Measurements from ENCODE around the gene OAT. TPM values are rescaled to one million over a fixed set of nuclear protein-coding genes. Genes with fewer than 3 reads are reported as not detected.

OAT gene
- total RNA-seq, 1 experiment from 2014 or later, result 25.2 TPM

GRCh38 chr10:124386186-124387077, 32.3 kb downstream of the OAT start:
- ChIA-PET CTCF (no interaction called here), POLR2A (ENCODE audit: low non-redundant PET) (no interaction called here)
- TF ChIP-seq EZH2 (IDR thresholded peaks at IDR 0.05; ENCODE audit: borderline replicate concordance, low read depth, low read length, poor library complexity, severe bottlenecking) (no peak), CTCF (conservative IDR thresholded peaks at IDR 0.05; ENCODE audit: low read depth, low read length) (no peak)
- no peak overlapping the region for H3K27ac ChIP-seq (ENCODE audit: low read depth, low read length, poor library complexity, severe bottlenecking)
- intact Hi-C loops (cut with micrococcal nuclease; ENCODE audit: unreplicated experiment), result no loop called here
- H3K4me1 ChIP-seq (ENCODE audit: insufficient read depth, low read length, poor library complexity, severe bottlenecking), result peaks cover 6% of the 10 kb centered on the region
- BruUV-seq (replicated peaks), result no TSS peak
- peaks cover 15% of the 10 kb centered on the region for H3K27me3 ChIP-seq (replicated peaks; ENCODE audit: insufficient read depth, low read depth, low read length, poor library complexity)
- no peaks in the 10 kb centered on the region for H3K36me3 ChIP-seq (ENCODE audit: insufficient read depth, low read length, poor library complexity, severe bottlenecking)
- no peak overlapping the region for H3K4me3 ChIP-seq (ENCODE audit: low read depth, low read length, poor library complexity, severe bottlenecking)
- no peaks in the 10 kb centered on the region for H3K9me3 ChIP-seq (ENCODE audit: low read depth, low read length, poor library complexity, severe bottlenecking)
- no peak for DNase-seq (ENCODE audit: low spot score)

- no peak for DNase-seq (ENCODE audit: low spot score)
- Histone ChIP-seq H3K36me3 (ENCODE audit: insufficient read depth, low read length, poor library complexity, severe bottlenecking) (no peaks in the 10 kb centered on the region), H3K4me1 (ENCODE audit: insufficient read depth, low read length, poor library complexity, severe bottlenecking) (peaks cover 6% of the 10 kb centered on the region), H3K9me3 (ENCODE audit: low read depth, low read length, poor library complexity, severe bottlenecking) (no peaks in the 10 kb centered on the region), H3K4me3 (ENCODE audit: low read depth, low read length, poor library complexity, severe bottlenecking) (no peak overlapping the region), H3K27ac (ENCODE audit: low read depth, low read length, poor library complexity, severe bottlenecking) (no peak overlapping the region), H3K27me3 (replicated peaks; ENCODE audit: insufficient read depth, low read depth, low read length, poor library complexity) (peaks cover 23% of the 10 kb centered on the region)
- intact Hi-C loops (cut with micrococcal nuclease; ENCODE audit: unreplicated experiment), result no loop called here
- POLR2A ChIA-PET (ENCODE audit: low non-redundant PET), result no interaction called here
- TF ChIP-seq CTCF (conservative IDR thresholded peaks at IDR 0.05; ENCODE audit: low read depth, low read length), result no peak
- no peak for TF ChIP-seq EZH2 (IDR thresholded peaks at IDR 0.05; ENCODE audit: borderline replicate concordance, low read depth, low read length, poor library complexity, severe bottlenecking)
- CTCF ChIA-PET, result no interaction called here
- BruUV-seq (replicated peaks), result no TSS peak
Measured at GRCh38 chr10:124385627-124386185, 33.0 kb downstream of the OAT start.

- no peak overlapping the region for H3K4me3 ChIP-seq (ENCODE audit: low read depth, low read length, poor library complexity, severe bottlenecking)
- peaks cover 33% of the 10 kb centered on the region for H3K27me3 ChIP-seq (replicated peaks; ENCODE audit: insufficient read depth, low read depth, low read length, poor library complexity)
- H3K27ac ChIP-seq (ENCODE audit: low read depth, low read length, poor library complexity, severe bottlenecking), result no peak overlapping the region
- H3K4me1 ChIP-seq (ENCODE audit: insufficient read depth, low read length, poor library complexity, severe bottlenecking), result peaks cover 5% of the 10 kb centered on the region
- POLR2A ChIA-PET (ENCODE audit: low non-redundant PET), result no interaction called here
- no peak for DNase-seq (ENCODE audit: low spot score)
- no TSS peak for BruUV-seq (replicated peaks)
- no peaks in the 10 kb centered on the region for H3K36me3 ChIP-seq (ENCODE audit: insufficient read depth, low read length, poor library complexity, severe bottlenecking)
- CTCF ChIA-PET, result no interaction called here
- H3K9me3 ChIP-seq (ENCODE audit: low read depth, low read length, poor library complexity, severe bottlenecking), result no peaks in the 10 kb centered on the region
- intact Hi-C loops (cut with micrococcal nuclease; ENCODE audit: unreplicated experiment), result no loop called here
- TF ChIP-seq EZH2 (IDR thresholded peaks at IDR 0.05; ENCODE audit: borderline replicate concordance, low read depth, low read length, poor library complexity, severe bottlenecking), result no peak
- no peak for TF ChIP-seq CTCF (conservative IDR thresholded peaks at IDR 0.05; ENCODE audit: low read depth, low read length)
Measured at GRCh38 chr10:124384591-124385190, 34.0 kb downstream of the OAT start.
